Fibroblast of upper back skin (primary cell): ENCODE results near the gene HDAC1.
"Not testable (repeated sequence)": the region's sequence is repeated elsewhere in the genome, so short reads cannot be mapped to it uniquely, and the experiment has no call there.

ENCODE experiments used
- DNase-seq: peaks from one replicate; pipeline ENCODE4 v3.0.0-alpha.2; 2013

The HDAC1 gene

GRCh38 chr1:32350785-32351398 is 59.0 kb downstream of the HDAC1 start:
- DNase-seq, result no peak

GRCh38 chr1:32351399-32352238 is 59.7 kb downstream of the HDAC1 start:
- DNase-seq, result peak; percentile 93

- DNase-seq, result no peak
These were observed 60.4 kb downstream of the HDAC1 start for GRCh38 chr1:32352239-32352745.

GRCh38 chr1:32352831-32353383 is 61.0 kb downstream of the HDAC1 start:
- DNase-seq, result no peak

- no peak for DNase-seq
These were observed 61.5 kb downstream of the HDAC1 start for GRCh38 chr1:32353431-32353830.

GRCh38 chr1:32353886-32354570 is 62.1 kb downstream of the HDAC1 start:
- DNase-seq, result peak; percentile 41

GRCh38 chr1:32355778-32356177 is 63.9 kb downstream of the HDAC1 start:
- not testable (repeated sequence) for DNase-seq

GRCh38 chr1:32356478-32356877 is 64.6 kb downstream of the HDAC1 start:
- DNase-seq, result no peak

- DNase-seq, result no peak
These were observed 65.7 kb downstream of the HDAC1 start for GRCh38 chr1:32357614-32358013.

- DNase-seq, result no peak
These were observed 66.6 kb downstream of the HDAC1 start for GRCh38 chr1:32358435-32358834.

- no peak for DNase-seq
These were observed 69.4 kb downstream of the HDAC1 start for GRCh38 chr1:32361308-32361673.

- DNase-seq, result peak; percentile 26
These were observed 70.0 kb downstream of the HDAC1 start for GRCh38 chr1:32361674-32362473.

- no peak for DNase-seq
These were observed 70.8 kb downstream of the HDAC1 start, which contains the start of the genes FAM229A and TSSK3 for GRCh38 chr1:32362474-32363313. TSS of gene FAM229A (minus strand) at chr1:32362485. CDS start at chr1:32362091, 394 bp downstream. TSS of gene TSSK3 (plus strand) at chr1:32362539. CDS start at chr1:32362702, 163 bp downstream.

- no peak for DNase-seq
These were observed 71.8 kb downstream of the HDAC1 start for GRCh38 chr1:32363713-32364112.

- DNase-seq, result no peak
These were observed 73.0 kb downstream of the HDAC1 start for GRCh38 chr1:32364836-32365235.

- DNase-seq, result no peak
These were observed 73.6 kb downstream of the HDAC1 start for GRCh38 chr1:32365445-32365844.

- no peak for DNase-seq
These were observed 76.2 kb downstream of the HDAC1 start for GRCh38 chr1:32367912-32368635.

GRCh38 chr1:32372149-32372756 is 80.4 kb downstream of the HDAC1 start:
- DNase-seq, result no peak

- no peak for DNase-seq
These were observed 82.2 kb downstream of the HDAC1 start for GRCh38 chr1:32373996-32374592.

GRCh38 chr1:32376199-32376598 is 84.3 kb downstream of the HDAC1 start:
- DNase-seq, result no peak
